Stimulated activated naive B cell treated with anti-CD40 and anti-IgM and Interleukin-4, amounts not matched to agents 10 μg/mL and 1 μg/mL and 100 μg/mL, for 72 hours (primary cell): ENCODE results near the gene GPC3.

ENCODE experiments used
- ATAC-seq, 2 donors: fragments of 150-1000 bp; cut with Tn5 transposase; replicated peaks; 2 replicates each; pipeline ENCODE4 v1.10.0; 2021; ENCODE audit warnings: moderate library complexity in 1 of 2
- DNase-seq: peaks from one replicate; pipeline ENCODE4 v3.0.0; 2021
- H3K27ac Mint-ChIP-seq: one replicate; pipeline ENCODE4 v1.8.0; 2022; ENCODE audit warnings: mild to moderate bottlenecking, mixed read lengths
- H3K27me3 Mint-ChIP-seq, 2 donors: one replicate each; pipeline ENCODE4 v1.8.0; 2022; ENCODE audit warnings: mixed read lengths in 2 of 2
- H3K36me3 Mint-ChIP-seq, 2 donors: one replicate each; pipeline ENCODE4 v1.8.0; 2022; ENCODE audit warnings: mixed read lengths in 2 of 2, mild to moderate bottlenecking in 1 of 2
- H3K4me1 Mint-ChIP-seq, 2 donors: one replicate each; pipeline ENCODE4 v1.8.0; 2022; ENCODE audit warnings: mixed read lengths in 2 of 2, mild to moderate bottlenecking in 1 of 2
- H3K4me3 Mint-ChIP-seq, 2 donors: one replicate each; pipeline ENCODE4 v1.8.0; 2022; ENCODE audit warnings: mild to moderate bottlenecking in 2 of 2, mixed read lengths in 2 of 2, moderate library complexity in 1 of 2
- H3K9me3 Mint-ChIP-seq, 2 donors: one replicate each; pipeline ENCODE4 v1.8.0; 2022; ENCODE audit warnings: mixed read lengths in 2 of 2, mild to moderate bottlenecking in 1 of 2

Gene GPC3

GRCh38 chrX:133856819-133857218, 128.6 kb downstream of the GPC3 start:
- no peak for ATAC-seq
- H3K36me3 Mint-ChIP-seq, result peaks cover 0 to 2% of the 10 kb centered on the region in 2 donors
- no peak overlapping the region for H3K4me3 Mint-ChIP-seq
- H3K27me3 Mint-ChIP-seq, result peaks cover 7% of the 10 kb centered on the region in 2 donors
- no peak overlapping the region for H3K27ac Mint-ChIP-seq
- no peaks in the 10 kb centered on the region for H3K9me3 Mint-ChIP-seq
- no peak for DNase-seq
- no peaks in the 10 kb centered on the region for H3K4me1 Mint-ChIP-seq

- Mint-ChIP-seq H3K36me3 (no peaks in the 10 kb centered on the region), H3K27me3 (peaks cover under 1 to 7% of the 10 kb centered on the region in 2 donors), H3K27ac (no peak overlapping the region), H3K4me1 (no peaks in the 10 kb centered on the region), H3K9me3 (no peaks in the 10 kb centered on the region), H3K4me3 (no peak overlapping the region)
- ATAC-seq (no peak), DNase-seq (no peak)
These were observed 131.1 kb downstream of the GPC3 start for GRCh38 chrX:133854290-133854689.

GRCh38 chrX:133852837-133853356, 132.5 kb downstream of the GPC3 start:
- H3K9me3 Mint-ChIP-seq, result no peaks in the 10 kb centered on the region
- no peaks in the 10 kb centered on the region for H3K36me3 Mint-ChIP-seq
- H3K4me1 Mint-ChIP-seq, result no peaks in the 10 kb centered on the region
- ATAC-seq, result no peak
- H3K4me3 Mint-ChIP-seq, result no peak overlapping the region
- peaks cover 0 to 14% of the 10 kb centered on the region in 2 donors for H3K27me3 Mint-ChIP-seq
- H3K27ac Mint-ChIP-seq, result no peak overlapping the region
- no peak for DNase-seq

GRCh38 chrX:133852401-133852800, 133.0 kb downstream of the GPC3 start:
- Mint-ChIP-seq H3K27me3 (peaks cover 0 to 11% of the 10 kb centered on the region in 2 donors), H3K27ac (no peak overlapping the region), H3K4me3 (no peak overlapping the region), H3K4me1 (no peaks in the 10 kb centered on the region), H3K36me3 (no peaks in the 10 kb centered on the region), H3K9me3 (no peaks in the 10 kb centered on the region)
- no peak for ATAC-seq
- no peak for DNase-seq

GRCh38 chrX:133850399-133850798, 135.0 kb downstream of the GPC3 start:
- H3K27ac Mint-ChIP-seq, result no peak overlapping the region
- H3K4me3 Mint-ChIP-seq, result no peak overlapping the region
- H3K36me3 Mint-ChIP-seq, result no peaks in the 10 kb centered on the region
- peaks cover 0 to 9% of the 10 kb centered on the region in 2 donors for H3K27me3 Mint-ChIP-seq
- H3K4me1 Mint-ChIP-seq, result no peaks in the 10 kb centered on the region
- DNase-seq, result no peak
- ATAC-seq, result no peak
- H3K9me3 Mint-ChIP-seq, result no peaks in the 10 kb centered on the region

DNA sequence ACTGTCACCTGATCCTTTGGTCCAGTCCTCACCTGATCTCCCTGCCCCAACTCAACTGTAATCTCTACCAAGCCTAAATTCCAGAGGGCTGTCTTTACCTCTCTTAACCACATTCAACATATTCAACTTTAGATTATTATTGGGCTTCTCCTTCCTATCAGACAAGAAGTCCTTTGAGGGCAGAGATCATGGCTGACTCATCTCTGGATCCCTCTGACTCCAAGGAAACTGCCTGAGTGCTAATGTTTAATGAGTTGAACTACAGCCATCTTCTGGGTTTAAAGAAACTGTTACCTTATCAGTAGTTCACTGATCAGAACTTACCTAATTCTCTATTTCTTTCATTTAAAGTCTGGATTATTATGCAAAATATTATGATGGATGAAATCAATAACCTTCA, 135.7 kb downstream of the GPC3 start:
- peaks cover 0 to 9% of the 10 kb centered on the region in 2 donors for H3K27me3 Mint-ChIP-seq
- no peaks in the 10 kb centered on the region for H3K9me3 Mint-ChIP-seq
- no peaks in the 10 kb centered on the region for H3K36me3 Mint-ChIP-seq
- ATAC-seq (no peak), DNase-seq (no peak)
- peaks cover 0 to 5% of the 10 kb centered on the region in 2 donors for H3K4me1 Mint-ChIP-seq
- H3K27ac Mint-ChIP-seq, result no peak overlapping the region
- H3K4me3 Mint-ChIP-seq, result no peak overlapping the region

DNA sequence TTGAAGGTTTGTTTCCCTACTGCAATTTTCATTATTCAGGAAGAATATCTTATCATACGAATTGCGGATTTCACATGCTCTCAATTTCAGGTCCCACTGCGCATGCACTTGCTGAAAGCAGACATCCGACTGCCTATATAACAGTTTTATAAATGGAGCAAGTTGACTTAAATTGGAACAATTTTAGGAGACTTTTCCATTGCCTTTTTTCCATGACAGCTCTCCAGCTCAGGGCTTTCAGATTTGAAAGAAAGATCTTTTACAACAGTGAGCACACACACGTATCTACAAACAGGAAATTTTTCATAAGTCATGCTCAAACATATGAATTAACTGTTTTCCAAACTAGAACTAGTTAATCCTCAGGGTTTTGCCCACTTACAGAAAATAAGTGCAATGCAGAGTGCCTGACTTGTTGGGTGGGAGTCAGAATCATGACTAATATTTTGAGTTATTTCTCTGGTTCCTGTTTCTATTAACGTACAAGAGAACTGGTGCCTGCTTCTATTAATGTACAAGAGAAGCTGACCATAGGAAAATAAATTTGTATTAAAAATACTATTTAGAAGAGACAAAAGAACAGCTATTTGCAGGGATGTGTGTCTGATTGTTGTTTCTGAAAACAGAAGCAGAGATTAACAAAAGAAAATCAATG, 137.9 kb downstream of the GPC3 start:
- Mint-ChIP-seq H3K27ac (no peak overlapping the region), H3K9me3 (no peaks in the 10 kb centered on the region), H3K4me1 (peaks cover 0 to 5% of the 10 kb centered on the region in 2 donors), H3K27me3 (peaks cover 0 to 10% of the 10 kb centered on the region in 2 donors), H3K4me3 (no peak overlapping the region), H3K36me3 (no peaks in the 10 kb centered on the region)
- ATAC-seq (no peak), DNase-seq (no peak)

DNA sequence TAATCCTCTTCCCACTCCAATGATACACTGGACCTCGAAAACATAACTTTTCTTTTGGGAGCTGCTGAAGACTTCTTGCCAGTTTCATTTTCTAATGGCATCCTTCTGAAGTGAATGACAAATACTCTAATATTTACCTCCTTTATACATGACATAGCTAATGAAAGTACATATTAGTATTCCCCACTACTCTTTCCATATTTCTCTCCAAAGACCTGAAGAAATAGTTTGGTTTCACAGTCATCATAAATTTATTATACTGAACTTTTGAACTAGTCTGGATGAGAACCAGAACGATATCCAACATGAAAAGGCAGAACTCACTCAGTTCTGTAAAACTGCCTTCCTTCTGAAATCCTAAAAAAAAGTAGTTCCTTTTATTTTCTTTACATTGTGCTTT, 139.1 kb downstream of the GPC3 start:
- ATAC-seq (no peak), DNase-seq (no peak)
- Mint-ChIP-seq H3K4me3 (no peak overlapping the region), H3K27me3 (peaks cover 0 to 13% of the 10 kb centered on the region in 2 donors), H3K4me1 (peaks cover 0 to 5% of the 10 kb centered on the region in 2 donors), H3K36me3 (no peaks in the 10 kb centered on the region), H3K9me3 (no peaks in the 10 kb centered on the region), H3K27ac (no peak overlapping the region)

GRCh38 chrX:133840415-133840814, 145.0 kb downstream of the GPC3 start:
- H3K27ac Mint-ChIP-seq, result peak overlapping the region; percentile 7
- peaks cover 0 to 5% of the 10 kb centered on the region in 2 donors for H3K27me3 Mint-ChIP-seq
- peaks cover 0 to 5% of the 10 kb centered on the region in 2 donors for H3K4me1 Mint-ChIP-seq
- ATAC-seq, result no peak
- no peak for DNase-seq
- H3K9me3 Mint-ChIP-seq, result no peaks in the 10 kb centered on the region
- H3K4me3 Mint-ChIP-seq, result no peak overlapping the region
- H3K36me3 Mint-ChIP-seq, result no peaks in the 10 kb centered on the region

- Mint-ChIP-seq H3K27me3 (peaks cover 0 to 5% of the 10 kb centered on the region in 2 donors), H3K4me3 (no peak overlapping the region), H3K9me3 (no peaks in the 10 kb centered on the region), H3K27ac (no peak overlapping the region), H3K36me3 (no peaks in the 10 kb centered on the region), H3K4me1 (no peaks in the 10 kb centered on the region)
- ATAC-seq (no peak), DNase-seq (no peak)
These were observed 146.4 kb downstream of the GPC3 start for GRCh38 chrX:133838761-133839676.

DNA sequence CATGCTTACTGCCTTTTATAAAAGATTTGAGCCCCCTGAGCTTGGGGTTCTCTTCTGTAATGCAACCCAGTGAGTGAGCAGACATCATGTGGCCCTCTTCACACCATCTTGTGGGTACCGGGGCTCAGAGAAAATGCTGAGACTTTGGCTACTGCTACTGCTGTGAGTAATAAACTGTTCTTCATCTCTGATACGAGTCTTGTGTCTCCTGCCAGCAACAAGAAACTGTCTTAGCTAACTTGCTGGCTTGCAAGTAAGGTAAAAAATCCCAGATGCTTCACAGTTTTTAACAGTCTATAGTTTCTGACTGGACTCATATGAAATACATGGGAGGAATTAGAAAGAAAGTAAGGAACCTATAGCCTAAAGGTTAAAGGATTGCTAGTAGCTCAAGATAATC, 148.3 kb downstream of the GPC3 start:
- no peak for DNase-seq
- no peaks in the 10 kb centered on the region for H3K4me1 Mint-ChIP-seq
- no peaks in the 10 kb centered on the region for H3K27me3 Mint-ChIP-seq
- H3K36me3 Mint-ChIP-seq, result no peaks in the 10 kb centered on the region
- no peak for ATAC-seq
- no peak overlapping the region for H3K27ac Mint-ChIP-seq
- H3K4me3 Mint-ChIP-seq, result no peak overlapping the region
- no peaks in the 10 kb centered on the region for H3K9me3 Mint-ChIP-seq

DNA sequence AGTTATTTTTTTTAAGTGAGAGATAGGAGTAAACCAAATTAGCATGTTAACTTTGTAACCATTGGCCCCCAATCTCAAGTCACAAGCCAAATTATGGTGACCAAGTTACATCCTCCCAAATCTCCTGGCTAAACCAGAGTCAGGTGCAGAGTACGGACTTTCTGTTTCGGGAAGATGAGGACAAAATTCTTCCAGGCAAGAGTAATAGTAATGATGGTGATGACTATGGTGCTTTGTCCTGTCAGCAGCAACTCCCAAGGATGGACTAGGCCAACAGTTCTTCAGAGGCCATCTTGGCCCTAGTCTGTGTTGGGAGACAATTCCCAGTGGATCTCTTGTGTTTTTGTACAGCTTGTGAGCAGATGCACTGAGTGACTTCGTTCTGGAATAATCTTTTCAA, 148.8 kb downstream of the GPC3 start:
- DNase-seq, result no peak
- Mint-ChIP-seq H3K9me3 (no peaks in the 10 kb centered on the region), H3K4me3 (no peak overlapping the region), H3K4me1 (no peaks in the 10 kb centered on the region), H3K36me3 (no peaks in the 10 kb centered on the region), H3K27ac (no peak overlapping the region), H3K27me3 (no peaks in the 10 kb centered on the region)
- no peak for ATAC-seq

DNA sequence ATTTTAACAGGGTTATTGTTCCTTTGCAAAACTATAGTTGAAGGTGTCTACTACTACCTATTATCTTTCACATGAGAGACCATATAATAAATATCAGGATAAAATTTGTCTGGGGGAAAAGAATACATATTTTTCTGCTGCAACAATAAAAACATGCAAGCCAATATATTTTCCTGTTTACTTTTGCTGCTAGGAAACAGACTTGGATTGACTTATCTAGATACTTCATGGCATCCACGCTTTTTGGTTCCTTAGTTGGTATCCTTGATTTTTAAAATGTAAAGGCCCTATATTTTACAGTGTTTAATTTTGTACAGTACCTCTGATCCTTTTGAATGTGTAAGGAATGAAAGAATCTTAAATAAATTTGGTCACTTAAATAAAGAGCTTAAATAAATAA, 150.6 kb downstream of the GPC3 start:
- ATAC-seq, result no peak
- Mint-ChIP-seq H3K36me3 (no peaks in the 10 kb centered on the region), H3K4me1 (no peaks in the 10 kb centered on the region), H3K27ac (no peak overlapping the region), H3K4me3 (no peak overlapping the region), H3K9me3 (no peaks in the 10 kb centered on the region), H3K27me3 (no peaks in the 10 kb centered on the region)
- DNase-seq, result no peak

DNA sequence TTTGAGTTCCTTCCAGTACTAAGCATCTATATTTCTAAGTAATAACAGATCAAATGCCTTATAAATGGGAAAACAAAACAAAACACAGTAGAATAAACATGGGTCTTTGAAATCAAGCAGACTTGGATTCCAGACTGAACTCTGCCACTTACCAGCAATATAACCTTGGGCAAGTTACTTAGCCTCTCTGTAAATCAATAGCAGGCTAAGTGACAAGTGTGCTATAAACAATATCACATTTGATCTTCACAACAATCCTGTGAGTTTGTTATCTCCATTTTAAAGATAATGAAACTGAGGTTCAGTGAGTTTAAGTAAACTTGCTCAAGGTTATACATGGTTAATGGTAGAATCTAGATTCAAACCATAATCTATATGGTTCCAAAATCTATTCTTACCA, 165.8 kb downstream of the GPC3 start:
- DNase-seq (no peak), ATAC-seq (no peak)
- no peak overlapping the region for H3K27ac Mint-ChIP-seq
- no peak overlapping the region for H3K4me3 Mint-ChIP-seq
- no peaks in the 10 kb centered on the region for H3K9me3 Mint-ChIP-seq
- H3K4me1 Mint-ChIP-seq, result no peaks in the 10 kb centered on the region
- no peaks in the 10 kb centered on the region for H3K36me3 Mint-ChIP-seq
- H3K27me3 Mint-ChIP-seq, result peaks cover 13 to 35% of the 10 kb centered on the region in 2 donors

DNA sequence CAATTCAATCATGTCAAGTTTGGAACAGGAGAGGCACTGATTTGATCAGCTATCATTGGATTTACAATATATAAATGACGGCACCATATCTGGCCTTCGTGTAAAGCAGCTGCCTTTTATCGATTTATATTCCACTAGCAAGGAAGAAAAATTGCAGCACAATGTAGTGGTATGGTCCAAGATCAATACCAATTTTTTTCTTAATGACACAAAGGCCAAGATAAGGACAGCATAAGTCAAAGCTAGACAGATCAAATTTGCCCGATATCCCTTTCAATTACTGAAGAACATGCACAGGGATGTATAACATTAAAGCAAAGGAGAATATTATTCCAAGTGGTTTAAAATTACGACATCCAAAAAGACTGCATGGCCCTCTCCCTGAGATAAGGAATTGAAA, 167.4 kb downstream of the GPC3 start:
- Mint-ChIP-seq H3K27ac (no peak overlapping the region), H3K9me3 (no peaks in the 10 kb centered on the region), H3K36me3 (no peaks in the 10 kb centered on the region), H3K27me3 (peaks cover 4 to 30% of the 10 kb centered on the region in 2 donors), H3K4me3 (no peak overlapping the region), H3K4me1 (no peaks in the 10 kb centered on the region)
- ATAC-seq (no peak), DNase-seq (no peak)
